HepG2 (cell line): ENCODE data around the gene MPST. TPM values are rescaled to one million over a fixed set of nuclear protein-coding genes. Genes with fewer than 3 reads are reported as not detected.

Experiments
- CBX5 ChIP-seq: sonication (generic); formaldehyde crosslinking; IDR thresholded peaks from 2 replicates; pipeline ENCODE4 v1.4.0; 2020; ENCODE audit warnings: missing genetic modification reagents, borderline replicate concordance
- FIP1L1 ChIP-seq: fragments of 200-400 bp; formaldehyde crosslinking; IDR thresholded peaks from 2 replicates; pipeline ENCODE4 v1.6.1; 2018; ENCODE audit warnings: low read depth, mild to moderate bottlenecking, low read length, moderate library complexity, borderline replicate concordance; ENCODE audit not compliant: insufficient read depth
- FOSL1 ChIP-seq: sonication (generic); formaldehyde crosslinking; IDR thresholded peaks from 2 replicates; pipeline ENCODE4 v1.9.0; 2021; ENCODE audit warnings: missing genetic modification reagents, borderline replicate concordance
- IRF1 ChIP-seq: sonication (generic); formaldehyde crosslinking; IDR thresholded peaks from 2 replicates; pipeline ENCODE4 v1.4.0; 2020; ENCODE audit warnings: low read depth, mild to moderate bottlenecking, missing genetic modification reagents
- KMT2B ChIP-seq: IDR thresholded peaks from 2 replicates; pipeline ENCODE4 v1.6.1; 2016; ENCODE audit warnings: missing genetic modification reagents, missing compliant biosample characterization
- MED13 ChIP-seq: sonication (generic); formaldehyde crosslinking; IDR thresholded peaks from 2 replicates; pipeline ENCODE4 v1.5.0; 2020; ENCODE audit warnings: missing genetic modification reagents
- SATB2 ChIP-seq: sonication (generic); formaldehyde crosslinking; IDR thresholded peaks from 2 replicates; pipeline ENCODE4 v1.5.0; 2020; ENCODE audit warnings: missing genetic modification reagents
- SMYD3 ChIP-seq: sonication (generic); formaldehyde crosslinking; IDR thresholded peaks from 2 replicates; pipeline ENCODE4 v1.8.1; 2023; ENCODE audit warnings: mild to moderate bottlenecking, missing genetic modification reagents
- ZC3H4 ChIP-seq: sonication (generic); formaldehyde crosslinking; IDR thresholded peaks from 2 replicates; pipeline ENCODE4 v1.4.0; 2020; ENCODE audit warnings: missing genetic modification reagents, borderline replicate concordance
- ZFP36L1 ChIP-seq: sonication (generic); formaldehyde crosslinking; IDR thresholded peaks from 2 replicates; pipeline ENCODE4 v1.8.0; 2022; ENCODE audit warnings: mild to moderate bottlenecking, missing genetic modification reagents, moderate library complexity
- ZFP41 ChIP-seq: sonication (generic); formaldehyde crosslinking; IDR thresholded peaks from 2 replicates; pipeline ENCODE4 v1.4.0; 2020; ENCODE audit warnings: mild to moderate bottlenecking, missing genetic modification reagents, borderline replicate concordance
- ZFX ChIP-seq: sonication (generic); formaldehyde crosslinking; IDR thresholded peaks from 2 replicates; pipeline ENCODE4 v1.4.0; 2020; ENCODE audit warnings: mild to moderate bottlenecking, low read depth, missing genetic modification reagents, moderate library complexity
- ZMYM4 ChIP-seq: sonication (generic); formaldehyde crosslinking; IDR thresholded peaks from 2 replicates; pipeline ENCODE4 v1.8.1; 2023; ENCODE audit warnings: mild to moderate bottlenecking, missing genetic modification reagents
- ZNF232 ChIP-seq: sonication (generic); formaldehyde crosslinking; IDR thresholded peaks from 2 replicates; pipeline ENCODE4 v1.4.0; 2020; ENCODE audit warnings: missing genetic modification reagents, borderline replicate concordance
- ZNF235 ChIP-seq: sonication (generic); formaldehyde crosslinking; IDR thresholded peaks from 2 replicates; pipeline ENCODE4 v1.8.1; 2023; ENCODE audit warnings: mild to moderate bottlenecking, missing genetic modification reagents, borderline replicate concordance
- ZNF296 ChIP-seq: sonication (generic); formaldehyde crosslinking; conservative IDR thresholded peaks from 2 replicates; pipeline ENCODE4 v1.5.0; 2020; ENCODE audit warnings: mild to moderate bottlenecking, missing genetic modification reagents
- ZNF598 ChIP-seq: sonication (generic); formaldehyde crosslinking; IDR thresholded peaks from 2 replicates; pipeline ENCODE4 v1.5.1; 2020; ENCODE audit warnings: mild to moderate bottlenecking, missing genetic modification reagents, borderline replicate concordance
- ZNF687 ChIP-seq: sonication (generic); formaldehyde crosslinking; IDR thresholded peaks from 2 replicates; pipeline ENCODE4 v1.5.1; 2020; ENCODE audit warnings: mild to moderate bottlenecking, missing genetic modification reagents, moderate library complexity
- ZSCAN22 ChIP-seq: sonication (generic); formaldehyde crosslinking; IDR thresholded peaks from 2 replicates; pipeline ENCODE4 v1.4.0; 2020; ENCODE audit warnings: mild to moderate bottlenecking, missing genetic modification reagents
- ZSCAN25 ChIP-seq: sonication (generic); formaldehyde crosslinking; IDR thresholded peaks from 2 replicates; pipeline ENCODE4 v1.8.0; 2022; ENCODE audit warnings: mild to moderate bottlenecking, missing genetic modification reagents
- polyA plus RNA-seq, 8 experiments: library from polyadenylated mRNA; depleted of rRNA in 3 of 8; stranded (reverse) in 7 of 8; unstranded in 1 of 8; fragments of >200 nt; fragmentation: Illumina TruSeq in 4 of 8; extraction: Trizol in 4 of 8; gene quantifications; 2 replicates each; pipeline versions ENCODE4 v1.2.1 to v1.2.3, GENCODE V29; 2011 to 2016; ENCODE audit warnings: low read depth in 4 of 8, missing spikeins in 1 of 8, mixed read lengths in 1 of 8; ENCODE audit not compliant: insufficient read depth in 1 of 8
- total RNA-seq, 5 experiments: library from RNA; depleted of rRNA; stranded (reverse); fragments of >200 nt; fragmentation: Illumina TruSeq; extraction: Trizol; gene quantifications; 2 replicates each; pipeline ENCODE4 v1.2.3, GENCODE V29; 2016; ENCODE audit warnings: low read depth in 1 of 5
- TF ChIP-seq, protein P1 (sequence below): IDR thresholded peaks from 2 replicates; pipeline ENCODE4 v1.6.1; 2012; ENCODE audit warnings: low read length, improper control_type of control experiment

MPST gene
- total and polyA plus RNA-seq, 2 of the 13 experiments (the other 11 are each of a cell fraction or from before 2014, with no cell fraction given): 133 to 141 TPM

- TF ChIP-seq ZFP36L1 (peak; percentile 96), ZNF296 (CRISPR knock-in tag) (no peak), ZSCAN25 (CRISPR knock-in tag) (peak; percentile 78), FIP1L1 (peak; percentile 82; the same call in 1 of the 2 replicates), ZSCAN22 (CRISPR knock-in tag) (no peak), ZC3H4 (CRISPR knock-in tag) (peak; percentile 73; the same call in 1 of the 2 replicates), ZNF235 (peak; percentile 29; the same call in 1 of the 2 replicates), FOSL1 (CRISPR knock-in tag) (no peak), ZFX (peak; percentile 72), ZMYM4 (CRISPR knock-in tag) (peak; percentile 69; the same call in 1 of the 2 replicates), ZNF687 (peak; percentile 33; the same call in 1 of the 2 replicates), ZNF232 (CRISPR knock-in tag) (peak; percentile 46; the same call in 1 of the 2 replicates), SMYD3 (CRISPR knock-in tag) (peak; percentile 94; the same call in 1 of the 2 replicates), ZFP41 (no peak), KMT2B (CRISPR knock-in tag) (no peak; the same call in 1 of the 2 replicates), IRF1 (CRISPR knock-in tag) (no peak), CBX5 (CRISPR knock-in tag) (peak; percentile 96), ZNF598 (CRISPR knock-in tag) (peak; percentile 70; the same call in 1 of the 2 replicates), SATB2 (CRISPR knock-in tag) (no peak), MED13 (CRISPR knock-in tag) (peak; percentile 98)
- TF ChIP-seq, protein P1, sequence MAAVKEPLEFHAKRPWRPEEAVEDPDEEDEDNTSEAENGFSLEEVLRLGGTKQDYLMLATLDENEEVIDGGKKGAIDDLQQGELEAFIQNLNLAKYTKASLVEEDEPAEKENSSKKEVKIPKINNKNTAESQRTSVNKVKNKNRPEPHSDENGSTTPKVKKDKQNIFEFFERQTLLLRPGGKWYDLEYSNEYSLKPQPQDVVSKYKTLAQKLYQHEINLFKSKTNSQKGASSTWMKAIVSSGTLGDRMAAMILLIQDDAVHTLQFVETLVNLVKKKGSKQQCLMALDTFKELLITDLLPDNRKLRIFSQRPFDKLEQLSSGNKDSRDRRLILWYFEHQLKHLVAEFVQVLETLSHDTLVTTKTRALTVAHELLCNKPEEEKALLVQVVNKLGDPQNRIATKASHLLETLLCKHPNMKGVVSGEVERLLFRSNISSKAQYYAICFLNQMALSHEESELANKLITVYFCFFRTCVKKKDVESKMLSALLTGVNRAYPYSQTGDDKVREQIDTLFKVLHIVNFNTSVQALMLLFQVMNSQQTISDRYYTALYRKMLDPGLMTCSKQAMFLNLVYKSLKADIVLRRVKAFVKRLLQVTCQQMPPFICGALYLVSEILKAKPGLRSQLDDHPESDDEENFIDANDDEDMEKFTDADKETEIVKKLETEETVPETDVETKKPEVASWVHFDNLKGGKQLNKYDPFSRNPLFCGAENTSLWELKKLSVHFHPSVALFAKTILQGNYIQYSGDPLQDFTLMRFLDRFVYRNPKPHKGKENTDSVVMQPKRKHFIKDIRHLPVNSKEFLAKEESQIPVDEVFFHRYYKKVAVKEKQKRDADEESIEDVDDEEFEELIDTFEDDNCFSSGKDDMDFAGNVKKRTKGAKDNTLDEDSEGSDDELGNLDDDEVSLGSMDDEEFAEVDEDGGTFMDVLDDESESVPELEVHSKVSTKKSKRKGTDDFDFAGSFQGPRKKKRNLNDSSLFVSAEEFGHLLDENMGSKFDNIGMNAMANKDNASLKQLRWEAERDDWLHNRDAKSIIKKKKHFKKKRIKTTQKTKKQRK: no peak
These were observed 13.3 kb downstream of the MPST start (continued) for GRCh38 chr22:37032535-37033460.
